GM21423 (cell line): Measurements from ENCODE around the gene PTPRQ.

Experiments used
- ATAC-seq: cut with Tn5 transposase; IDR thresholded peaks from one replicate; pipeline ENCODE4 v1.9.1; 2021; ENCODE audit warnings: mild to moderate bottlenecking, moderate library complexity; ENCODE audit not compliant: unreplicated experiment

PTPRQ gene

DNA sequence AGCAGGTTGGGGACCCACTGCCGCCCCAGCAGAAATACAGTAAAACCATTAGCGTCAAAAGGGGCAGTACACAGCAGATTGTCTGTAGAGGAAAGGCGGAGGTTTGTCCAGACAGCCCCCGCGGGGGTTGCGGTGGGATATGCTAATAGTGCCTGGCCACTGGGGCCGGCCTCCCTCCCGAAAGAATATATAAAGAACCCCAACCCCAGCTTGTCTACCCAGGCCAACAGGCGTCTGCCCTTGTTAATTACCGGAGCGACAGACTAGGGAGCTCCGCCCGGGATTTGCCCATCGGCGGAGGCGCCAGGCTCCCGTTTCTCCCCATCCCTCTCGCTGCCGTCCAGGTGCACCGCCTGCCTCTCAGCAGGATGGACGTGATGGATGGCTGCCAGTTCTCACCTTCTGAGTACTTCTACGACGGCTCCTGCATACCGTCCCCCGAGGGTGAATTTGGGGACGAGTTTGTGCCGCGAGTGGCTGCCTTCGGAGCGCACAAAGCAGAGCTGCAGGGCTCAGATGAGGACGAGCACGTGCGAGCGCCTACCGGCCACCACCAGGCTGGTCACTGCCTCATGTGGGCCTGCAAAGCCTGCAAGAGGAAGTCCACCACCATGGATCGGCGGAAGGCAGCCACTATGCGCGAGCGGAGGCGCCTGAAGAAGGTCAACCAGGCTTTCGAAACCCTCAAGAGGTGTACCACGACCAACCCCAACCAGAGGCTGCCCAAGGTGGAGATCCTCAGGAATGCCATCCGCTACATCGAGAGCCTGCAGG lies 272.8 kb downstream of the PTPRQ start, which contains the start of gene MYF5:
Gene MYF5 (plus strand): TSS at position 217 of the 774 bp plus-strand sequence. CDS start 152 bp downstream, at position 369.
- no peak for ATAC-seq

DNA sequence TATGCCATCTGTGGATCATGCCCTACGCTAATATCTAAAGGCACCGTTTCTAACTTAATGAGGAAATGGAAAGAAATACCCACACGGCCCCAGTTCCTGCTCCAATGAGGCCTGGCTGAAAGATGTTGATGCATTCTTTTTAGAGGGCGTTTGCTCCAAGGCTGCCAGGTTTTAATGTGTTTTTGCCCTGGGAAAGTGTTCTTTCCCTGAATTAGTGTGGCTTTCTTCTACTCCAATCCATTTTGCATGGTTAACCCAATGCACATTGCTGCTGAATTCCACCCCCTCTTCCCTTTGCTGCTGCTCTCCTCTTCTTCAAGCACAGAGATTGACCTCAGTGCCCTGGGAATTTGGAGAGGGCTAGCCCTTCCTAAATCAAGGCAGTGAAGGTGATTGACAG lies 273.8 kb downstream of the PTPRQ start:
- ATAC-seq: no peak

DNA sequence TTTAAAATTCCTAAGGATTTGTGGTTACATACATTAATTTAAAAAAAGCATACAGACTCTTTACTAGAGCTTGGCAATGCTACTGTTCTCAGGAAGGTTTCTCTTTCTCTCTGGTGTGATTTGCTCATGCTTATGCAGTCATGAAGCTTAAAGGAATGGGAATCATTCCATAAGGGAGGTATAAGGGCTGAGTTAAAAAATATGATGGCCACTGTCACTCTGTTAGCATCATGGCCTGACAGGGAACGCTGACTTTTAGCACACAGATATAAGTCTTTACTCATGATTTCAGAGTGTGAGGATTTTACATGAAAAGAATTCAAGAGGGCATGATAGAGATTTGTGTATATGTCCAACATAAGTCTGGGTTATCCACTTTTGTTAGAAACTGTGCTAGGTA lies 276.5 kb downstream of the PTPRQ start:
- ATAC-seq: no peak

DNA sequence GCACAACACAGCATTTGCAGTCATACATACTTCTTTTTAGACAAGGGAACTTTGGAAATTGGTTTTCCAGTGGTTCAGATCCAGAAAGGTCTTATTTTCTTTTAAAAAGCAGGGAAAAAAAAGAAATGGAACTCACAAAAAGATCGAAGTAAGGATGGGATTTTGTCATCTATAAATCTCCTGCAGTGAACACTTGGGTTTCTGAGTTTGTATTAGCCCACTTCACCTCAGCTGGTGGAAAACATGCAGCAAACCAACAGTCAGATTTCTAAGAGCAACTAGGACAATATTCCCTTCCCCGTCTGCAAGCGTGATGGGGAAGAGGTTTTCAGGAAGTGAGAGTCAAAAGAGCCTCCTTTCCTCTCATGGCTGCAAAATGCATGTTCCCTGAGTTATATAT lies 277.3 kb downstream of the PTPRQ start:
- no peak for ATAC-seq
